Adipose tissue (tissue), 3 donors: ENCODE data around the gene FGFR1OP2. TPM values are rescaled to one million over a fixed set of nuclear protein-coding genes. Genes with fewer than 3 reads are reported as not detected.

Experiments used
- H3K27ac ChIP-seq: one replicate; pipeline ENCODE4 v1.5.1; 2013; ENCODE audit warnings: low read depth, low read length
- WGBS, 3 donors: extraction: QIAGEN DNeasy Blood & Tissue Kit; methylation state at CpG; one replicate each; pipeline ENCODE4 v1.1.7; 2013; 5-methylcytosine and 5-hydroxymethylcytosine counted together
- polyA plus RNA-seq, 3 donors: library from polyadenylated mRNA; stranded (reverse); fragments of 200-250 nt; gene quantifications; one replicate each; pipeline ENCODE4 v1.2.3, GENCODE V29; 2013
- donor health status: healthy with polysubstance abuse.
- donor health status: Bipolar disorder and iron deficiency.
- donor health status: healthy.

FGFR1OP2 gene
- polyA plus RNA-seq, 3 donors = 9.4 to 60.4 (median 27.5) TPM

DNA sequence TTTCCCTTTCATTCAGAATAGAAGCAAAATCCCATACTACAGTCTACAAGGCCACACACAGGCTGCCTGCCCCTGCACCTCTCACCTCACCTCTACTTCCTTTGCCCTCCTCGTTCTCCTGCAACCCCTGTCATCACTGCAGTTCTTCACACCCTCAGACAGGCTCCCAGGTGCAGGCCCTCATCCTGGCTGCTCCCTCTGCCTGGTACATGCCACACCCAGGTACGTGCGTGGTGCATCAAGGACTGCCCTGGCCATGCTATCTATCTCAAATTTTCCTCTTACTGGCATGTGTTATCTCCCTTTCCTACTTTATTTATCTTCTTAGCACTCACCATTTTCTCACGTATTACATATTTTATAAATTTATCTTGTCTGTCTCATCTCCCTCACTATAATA, 51.6 kb downstream of the FGFR1OP2 start:
- H3K27ac ChIP-seq = no peak overlapping the region
- 76 to 86% (median 78%) methylated on average over 4 of the region's 4 CpGs for WGBS, 3 donors

DNA sequence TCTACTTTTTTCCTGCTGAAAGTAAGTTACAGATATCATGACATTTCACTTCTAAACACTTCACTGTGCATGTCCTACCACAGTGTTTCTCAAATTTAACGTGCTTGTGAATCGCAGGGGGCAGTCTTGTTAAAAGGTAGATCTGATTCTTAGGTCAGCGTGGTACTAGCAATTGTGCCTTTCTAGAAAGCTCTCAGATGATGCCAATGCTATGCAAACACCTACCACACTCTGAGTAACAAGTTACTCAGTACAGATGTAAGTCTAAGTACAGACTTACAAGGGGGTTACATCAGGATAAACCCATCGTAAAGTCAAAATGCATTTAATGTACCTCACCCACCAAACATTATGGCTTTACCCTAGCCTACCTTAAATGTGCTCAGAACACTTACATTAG, 53.6 kb downstream of the FGFR1OP2 start:
- WGBS, 3 donors = 91 to 97% (median 97%) methylated on average over 4 of the region's 4 CpGs
- H3K27ac ChIP-seq = no peak overlapping the region

DNA sequence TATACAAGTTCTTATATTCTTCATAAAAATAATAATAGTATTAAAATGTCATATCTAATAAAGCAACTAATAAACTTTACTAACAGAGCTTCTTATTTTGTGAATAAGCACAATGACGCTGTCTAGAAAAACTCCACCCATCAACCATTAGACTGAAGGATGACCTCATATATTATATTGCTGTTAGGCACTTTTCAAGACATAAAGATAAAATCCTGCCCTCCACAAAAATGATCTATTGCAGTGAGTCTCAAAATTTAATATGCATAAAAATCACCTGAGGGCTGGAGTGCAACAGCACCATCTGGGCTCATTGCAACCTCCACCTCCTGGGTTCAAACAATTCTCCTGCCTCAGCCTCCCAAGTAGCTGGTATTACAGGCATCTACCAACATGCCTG, 55.8 kb downstream of the FGFR1OP2 start:
- H3K27ac ChIP-seq = no peak overlapping the region
- WGBS, 3 donors = 88 to 93% (median 89%) methylated on average over 1 of the region's 1 CpG

DNA sequence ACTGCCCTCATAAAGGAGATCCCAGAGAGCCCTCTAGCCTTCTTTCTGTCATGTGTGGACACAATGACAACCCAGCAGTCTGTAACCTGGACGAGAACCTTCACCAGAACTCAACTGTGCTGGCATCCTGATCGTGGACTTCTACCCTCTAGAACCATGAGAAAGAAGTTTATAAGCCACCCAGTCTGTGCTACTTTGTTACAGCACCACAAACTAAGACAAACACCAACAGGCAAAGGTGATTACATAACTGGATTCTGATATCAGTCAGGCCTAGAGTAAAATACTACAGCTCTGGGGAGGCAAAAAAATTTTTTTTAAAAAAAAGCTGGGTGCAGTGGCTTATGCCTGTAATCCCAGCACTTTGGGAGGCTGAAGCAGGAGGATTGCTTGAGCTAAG, 57.4 kb downstream of the FGFR1OP2 start:
- 84 to 96% (median 94%) methylated on average over 2 of the region's 2 CpGs for WGBS, 3 donors

DNA sequence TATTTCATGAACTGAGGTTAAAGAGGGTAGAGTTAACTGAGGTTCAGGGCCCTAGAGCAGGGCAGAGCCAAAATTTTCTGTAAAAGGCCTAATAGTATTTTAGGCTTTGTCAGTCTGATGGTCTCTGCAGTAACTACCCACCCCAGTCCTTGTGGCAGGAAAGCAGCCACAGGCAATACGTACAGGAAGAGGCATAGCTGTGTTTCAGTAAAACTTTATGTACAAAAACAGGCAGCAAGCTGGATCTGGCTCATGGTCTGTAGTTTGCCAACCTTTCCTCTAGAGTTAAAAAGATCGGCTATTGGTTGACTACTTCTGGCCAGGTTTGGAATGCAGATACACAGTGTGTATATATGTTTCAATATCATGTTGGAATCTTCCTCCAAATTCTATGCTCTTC, 58.7 kb downstream of the FGFR1OP2 start:
- WGBS, 3 donors = 60 to 79% (median 72%) methylated on average over 2 of the region's 2 CpGs
- H3K27ac ChIP-seq = no peak overlapping the region

More for the DNA sequence above, 57.4 kb downstream of the FGFR1OP2 start:
- no peak overlapping the region for H3K27ac ChIP-seq

DNA sequence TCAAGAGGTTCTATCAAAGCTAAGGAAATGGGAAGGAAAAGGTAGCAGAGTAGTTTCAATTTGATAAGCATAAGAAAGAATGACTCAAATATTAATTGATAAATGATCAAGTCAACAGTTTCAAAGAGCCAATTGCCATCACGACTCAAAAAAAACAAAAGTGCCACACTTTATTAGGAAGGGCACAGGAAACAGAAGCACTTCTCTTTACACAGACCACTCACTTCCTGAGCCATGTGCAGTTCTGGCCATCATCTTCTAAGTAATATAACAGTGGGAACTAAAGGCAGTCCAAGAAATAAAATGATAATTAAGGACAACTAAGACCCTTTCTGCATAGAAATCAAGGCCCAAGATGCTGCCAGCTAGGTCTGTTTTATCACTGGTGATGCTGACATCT, 62.7 kb downstream of the FGFR1OP2 start:
- 36 to 61% (median 39%) methylated on average over 1 of the region's 1 CpG for WGBS, 3 donors
- H3K27ac ChIP-seq = no peak overlapping the region

DNA sequence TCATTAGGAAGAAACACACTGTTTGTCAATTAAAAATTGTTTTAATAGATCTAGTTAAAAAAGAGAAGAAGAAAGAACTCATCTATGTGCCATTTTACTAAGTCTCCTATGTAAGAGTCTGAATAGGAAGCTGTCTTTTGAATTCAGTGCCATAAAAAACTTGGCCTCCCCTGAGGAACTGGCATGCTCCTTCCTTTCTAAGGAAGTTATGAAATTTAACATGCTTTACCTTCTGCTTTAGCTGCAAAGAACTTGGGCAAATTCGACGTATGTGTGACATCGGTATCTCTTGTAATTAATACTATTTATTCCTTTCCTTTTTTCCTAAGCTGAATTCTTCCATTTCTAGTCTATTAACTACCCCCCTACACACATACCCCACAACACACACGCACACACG, 63.4 kb downstream of the FGFR1OP2 start:
- 54 to 86% (median 62%) methylated on average over 5 of the region's 5 CpGs for WGBS, 3 donors

DNA sequence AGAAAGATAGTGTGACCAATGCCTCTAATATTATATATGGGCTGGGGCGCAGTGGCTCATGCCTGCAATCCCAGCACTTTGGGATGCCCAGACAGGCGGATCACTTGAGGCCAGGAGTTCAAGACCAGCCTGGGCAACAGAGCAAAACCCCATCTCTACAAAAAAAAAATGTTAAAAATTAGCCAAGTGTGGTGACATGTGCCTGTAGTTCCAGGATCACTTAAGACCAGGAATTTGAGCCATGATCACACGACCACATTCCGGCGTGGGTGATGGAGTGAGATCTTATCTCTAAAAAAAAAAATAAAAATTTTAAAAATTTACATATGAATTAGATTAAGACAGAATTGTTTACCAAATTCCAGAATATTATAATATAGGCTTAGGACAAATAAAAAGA, 63.9 kb downstream of the FGFR1OP2 start:
- WGBS, 3 donors = 75 to 93% (median 89%) methylated on average over 5 of the region's 5 CpGs
- no peak overlapping the region for H3K27ac ChIP-seq

More for the DNA sequence above, 63.4 kb downstream of the FGFR1OP2 start:
- no peak overlapping the region for H3K27ac ChIP-seq

DNA sequence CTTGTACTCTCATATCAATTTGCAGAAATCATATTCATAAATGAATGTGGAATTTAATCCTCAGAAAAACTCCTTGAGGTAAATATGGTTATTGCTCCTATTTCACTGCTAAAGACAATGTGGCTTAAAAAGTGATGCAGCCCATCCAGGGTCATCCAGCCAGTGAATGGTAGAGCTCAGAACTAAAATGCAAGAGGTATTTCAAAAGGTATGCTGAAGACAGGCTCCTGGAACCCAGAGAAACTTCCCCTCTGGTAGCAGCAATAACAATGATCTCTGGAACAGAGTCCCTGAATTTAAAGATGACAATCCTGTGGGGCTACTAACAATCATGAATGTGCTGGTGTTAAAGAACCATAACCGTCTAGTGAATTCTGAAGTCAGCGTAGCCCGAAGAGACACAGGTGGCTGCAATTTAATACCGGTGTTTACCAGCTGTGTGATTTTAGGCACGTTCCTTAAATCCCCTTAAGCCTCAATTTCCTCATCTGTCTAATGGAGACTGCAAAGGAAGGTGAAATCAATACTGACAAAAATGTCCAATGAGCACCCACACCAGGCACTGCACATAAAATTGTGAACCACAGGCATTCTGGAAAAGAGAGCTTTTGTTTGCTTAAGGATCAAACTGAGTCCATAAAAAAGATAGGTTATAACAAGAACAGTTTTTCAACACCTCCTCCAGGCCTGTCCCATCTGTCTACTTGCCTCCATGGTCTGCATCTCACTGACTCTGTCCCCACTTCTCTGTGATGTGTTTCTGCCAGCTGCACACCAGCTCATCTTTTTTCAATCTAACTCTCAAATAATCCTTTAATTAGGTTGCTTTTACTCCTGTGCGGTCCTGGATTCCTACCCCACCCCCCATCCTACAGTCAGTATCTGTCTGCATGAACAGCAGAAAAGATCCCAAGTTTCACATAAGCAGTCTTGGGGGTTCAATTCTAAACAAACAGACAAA, 65.4 kb downstream of the FGFR1OP2 start:
- H3K27ac ChIP-seq = no peak overlapping the region
- 78 to 85% (median 81%) methylated on average over 6 of the region's 6 CpGs for WGBS, 3 donors

DNA sequence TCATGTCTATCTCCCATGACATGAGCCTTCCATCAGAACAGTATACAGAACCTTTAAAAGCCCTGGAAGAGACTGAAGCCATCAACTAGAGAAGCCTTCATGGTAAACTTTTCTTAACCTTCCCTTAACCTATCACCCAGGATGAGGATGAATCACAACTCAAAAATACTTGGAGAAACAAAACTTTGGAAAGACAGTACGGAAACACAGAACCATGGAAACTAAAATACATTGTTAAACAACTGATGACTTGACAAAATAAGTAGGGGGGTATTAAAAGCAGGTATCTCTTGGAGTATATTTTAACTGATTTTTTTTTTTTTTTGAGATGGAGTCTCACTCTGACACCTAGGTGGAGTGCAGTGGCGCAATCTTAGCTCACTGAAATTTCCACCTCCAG, 67.2 kb downstream of the FGFR1OP2 start:
- no peak overlapping the region for H3K27ac ChIP-seq
- 87 to 98% (median 93%) methylated on average over 2 of the region's 2 CpGs for WGBS, 3 donors

DNA sequence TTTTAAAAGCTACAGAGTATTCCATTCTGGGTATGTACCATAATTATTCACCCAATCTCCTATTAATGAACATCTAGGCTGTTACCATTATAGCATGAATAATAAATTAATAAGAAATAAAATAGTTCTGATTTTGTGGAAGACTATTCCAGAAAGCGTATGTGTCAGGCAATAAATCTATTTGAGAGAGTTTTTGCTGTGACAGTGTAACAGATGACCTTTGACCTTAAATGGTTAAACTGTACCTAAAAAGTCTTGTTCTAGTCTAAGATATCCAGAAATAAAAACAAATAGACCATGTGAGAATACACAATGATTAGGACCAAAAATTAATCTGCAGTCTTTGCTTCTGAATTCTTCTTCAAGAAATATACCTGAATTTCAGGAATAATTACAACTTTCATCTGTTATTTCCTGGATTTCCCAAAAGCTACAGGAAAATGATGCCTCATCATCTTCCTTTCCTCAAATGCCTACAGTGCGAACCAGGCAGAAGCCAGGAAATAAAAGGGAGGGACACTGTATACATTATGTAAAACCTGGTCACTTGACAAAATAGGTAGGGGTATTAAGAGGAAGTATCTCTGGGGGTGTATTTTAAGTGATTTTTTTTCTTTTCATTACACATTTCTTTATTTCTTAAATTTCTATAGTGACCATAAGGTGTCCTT, 68.7 kb downstream of the FGFR1OP2 start:
- 58 to 74% (median 70%) methylated on average over 2 of the region's 2 CpGs for WGBS, 3 donors
- H3K27ac ChIP-seq = no peak overlapping the region

DNA sequence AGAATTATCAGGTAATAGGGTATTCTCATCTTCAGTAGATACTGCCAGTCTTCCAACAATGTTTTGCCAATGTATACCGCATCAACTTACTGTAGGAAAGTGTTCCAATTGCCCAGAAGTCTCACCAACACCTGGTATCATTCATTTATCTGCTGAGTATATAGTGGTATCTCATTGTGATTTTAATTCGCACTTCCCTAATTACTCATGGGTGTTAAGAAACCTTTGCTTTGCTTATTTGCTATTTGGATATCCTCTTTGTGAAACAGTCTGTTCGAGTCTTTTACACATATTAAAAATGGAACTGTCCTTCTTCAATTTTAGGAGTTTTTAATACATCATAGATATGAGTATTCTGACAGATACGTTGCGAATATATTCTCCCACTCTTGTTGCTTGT, 69.8 kb downstream of the FGFR1OP2 start:
- WGBS, 3 donors = 72 to 83% (median 77%) methylated on average over 5 of the region's 5 CpGs
- H3K27ac ChIP-seq = no peak overlapping the region

DNA sequence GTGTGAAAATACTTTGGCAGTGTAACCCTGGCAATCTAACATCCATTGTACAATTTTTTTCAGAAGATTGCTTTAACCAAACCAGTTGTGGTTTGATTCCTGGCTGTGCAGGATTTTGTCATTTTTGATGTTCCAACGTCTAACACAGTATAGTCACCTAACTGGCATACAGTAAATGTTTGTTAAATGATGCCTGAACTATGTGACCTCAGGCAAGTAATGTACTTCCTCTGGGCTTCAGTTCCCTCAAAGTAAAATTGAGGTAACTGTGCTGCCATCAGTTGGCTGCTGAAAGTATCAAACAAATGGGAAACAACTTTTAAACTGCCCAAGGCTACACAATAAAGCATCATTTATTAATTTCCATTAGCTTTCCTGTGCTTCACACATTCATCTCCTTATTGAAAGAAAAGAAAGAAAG, 71.6 kb downstream of the FGFR1OP2 start:
- 11 to 27% (median 26%) methylated on average over 1 of the region's 1 CpG for WGBS, 3 donors
- no peak overlapping the region for H3K27ac ChIP-seq

DNA sequence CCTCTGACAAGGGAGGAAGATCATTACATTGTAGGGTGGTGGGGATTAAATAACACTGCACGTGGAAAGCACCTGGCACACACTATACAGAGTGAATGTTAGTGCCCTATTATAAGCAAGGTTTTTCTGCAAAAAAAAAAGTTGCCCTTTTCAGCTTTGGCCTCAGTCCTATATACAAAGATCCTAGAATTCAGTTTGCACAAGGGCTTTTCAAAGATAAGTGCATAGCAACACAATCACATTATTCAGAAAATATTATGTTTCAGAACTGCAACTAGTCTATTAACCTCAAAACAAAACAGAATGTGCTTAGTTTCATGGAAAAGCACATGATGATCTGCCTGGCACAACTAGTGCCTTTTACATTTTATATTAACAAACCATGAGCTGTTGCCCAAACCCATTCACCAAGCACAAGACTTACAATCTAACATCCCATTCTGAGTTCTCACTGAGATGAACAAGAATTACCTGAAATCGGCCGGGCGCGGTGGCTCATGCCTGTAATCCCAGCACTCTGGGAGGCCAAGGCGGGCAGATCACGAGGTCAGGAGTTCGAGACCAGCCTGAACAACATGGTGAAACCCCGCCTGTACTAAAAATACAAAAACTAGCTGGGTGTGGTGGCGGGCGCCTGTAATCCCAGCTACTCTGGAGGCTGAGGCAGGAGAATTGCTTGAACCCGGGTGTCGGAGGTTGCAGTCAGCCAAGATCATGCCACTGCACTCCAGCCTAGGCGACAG, 74.1 kb downstream of the FGFR1OP2 start:
- 47 to 80% (median 76%) methylated on average over 14 of the region's 14 CpGs for WGBS, 3 donors
- no peak overlapping the region for H3K27ac ChIP-seq

DNA sequence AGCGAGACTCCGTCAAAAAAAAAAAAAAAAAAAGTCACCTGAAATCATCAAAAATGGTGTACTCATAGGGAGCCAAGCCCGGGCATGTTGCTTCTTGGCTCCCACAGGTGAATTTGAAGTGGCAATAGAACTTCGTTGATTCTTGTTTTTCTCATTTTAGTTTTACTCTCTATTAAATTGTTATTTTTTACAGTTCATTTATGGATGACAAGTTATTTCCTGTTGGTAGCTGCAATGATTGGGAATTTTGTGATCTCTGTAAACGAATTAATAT, 74.6 kb downstream of the FGFR1OP2 start:
- no peak overlapping the region for H3K27ac ChIP-seq
- whole genome bisulfite sequencing, 3 donors = 29 to 60% (median 47%) methylated on average over 5 of the region's 5 CpGs

DNA sequence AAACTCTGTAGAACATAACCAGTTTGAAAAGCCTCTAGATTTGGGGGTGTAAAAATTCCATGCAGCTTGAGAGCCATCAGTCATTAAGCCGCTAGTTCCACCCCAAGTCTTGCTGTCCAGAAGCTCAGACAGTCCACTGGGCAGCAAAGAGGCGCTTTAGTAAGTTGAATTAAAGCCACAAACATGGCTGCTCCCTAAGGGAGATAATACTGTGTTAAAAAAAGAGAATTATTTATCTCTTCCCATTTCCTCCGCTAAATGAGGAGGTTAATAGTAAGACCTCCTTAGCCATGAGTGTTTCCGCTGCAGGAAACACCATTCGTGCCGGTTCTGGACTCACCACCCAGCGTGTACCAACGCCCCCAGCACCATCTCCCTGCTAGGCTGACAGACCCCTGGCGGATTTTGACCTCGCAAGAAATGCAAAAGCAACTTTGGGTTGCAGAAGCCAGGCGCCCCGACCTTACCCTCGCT, 75.4 kb downstream of the FGFR1OP2 start:
- 0% methylated on average over 13 of the region's 13 CpGs for WGBS, 3 donors
- H3K27ac ChIP-seq = no peak overlapping the region

DNA sequence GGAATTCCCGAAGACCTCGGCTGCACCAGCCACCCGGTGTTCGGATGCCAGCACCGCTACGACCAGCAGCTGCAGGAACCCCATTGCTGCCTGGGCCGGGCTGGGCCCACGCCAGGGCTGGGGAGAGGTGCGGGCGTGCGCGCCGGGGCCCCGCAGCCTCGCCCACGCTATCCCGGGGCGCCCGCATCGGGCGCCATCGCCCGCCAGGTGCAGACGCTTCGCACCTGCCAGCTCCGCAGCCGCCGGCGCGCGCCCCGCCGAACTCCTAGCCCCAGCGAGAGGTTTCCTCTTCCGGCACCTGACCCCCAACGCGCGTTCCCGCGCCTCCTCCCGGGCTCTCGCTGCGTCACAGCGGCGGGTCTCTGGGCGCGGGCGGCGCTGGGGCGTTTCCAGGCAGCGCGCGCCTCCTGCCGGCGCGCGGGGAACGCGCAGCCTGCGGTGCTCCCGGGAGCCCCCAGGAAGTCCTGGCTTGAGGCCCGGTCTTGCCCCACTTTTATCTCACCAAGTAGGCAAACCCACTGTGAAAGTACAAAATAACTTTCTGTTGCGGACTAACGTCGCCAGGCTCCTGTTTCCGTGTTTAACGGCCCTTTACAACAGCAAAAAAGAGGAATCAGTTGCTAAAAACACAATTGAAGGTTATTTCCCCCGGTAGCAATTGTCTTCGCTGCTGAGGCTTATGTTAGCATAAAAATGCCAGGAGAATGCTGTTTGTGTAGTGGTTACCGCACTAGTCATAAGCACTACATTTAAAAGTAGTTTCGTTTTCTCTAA, 76.0 kb downstream of the FGFR1OP2 start, which contains the start of gene TM7SF3:
TSS of gene TM7SF3 (minus strand) at position 300 of the 774 bp plus-strand sequence. CDS start at position 84, 216 bp downstream.
- WGBS, 3 donors = 0 to 1% (median 0%) methylated on average over 63 to 71 of the region's 71 CpGs
- H3K27ac ChIP-seq = no peak within 1 kb of the TSS
